ENCODE data around the gene PDE7B. TPM values are rescaled to one million over a fixed set of nuclear protein-coding genes. Genes with fewer than 3 reads are reported as not detected.

Gene PDE7B
- total RNA-seq, 1 experiment from 2014 or later: 7.1 TPM

GRCh38 chr6:135990855-135991464 is 139.5 kb downstream of the PDE7B start:
- in situ Hi-C loops (cut with HindIII; ENCODE audit: low pct_unique_long_range_greater_than_20kb, low sequenced_read_pairs): no loop called here
- DNase-seq (ENCODE audit: low read depth, low spot score): no peak

DNA sequence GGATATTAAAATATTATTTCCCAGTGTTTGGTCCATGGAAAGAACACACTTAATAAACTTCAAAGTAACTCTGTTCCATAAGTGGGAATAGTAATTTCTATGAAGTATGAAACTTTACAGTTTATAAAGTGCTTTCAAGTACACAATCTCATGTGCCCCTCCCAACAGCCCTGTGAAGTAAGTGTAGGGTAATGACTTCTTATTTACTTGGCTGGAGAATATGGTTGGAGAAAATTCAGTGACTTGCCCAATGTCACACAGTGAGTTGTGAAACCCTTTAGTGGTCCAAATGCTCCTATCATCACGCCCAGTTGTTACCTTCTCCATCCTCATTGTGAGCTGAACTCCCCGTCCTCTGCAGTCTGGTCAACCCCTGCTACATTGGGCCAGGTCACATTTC is 141.2 kb downstream of the PDE7B start:
- no peak for DNase-seq (ENCODE audit: low read depth, low spot score)
- in situ Hi-C loops (cut with HindIII; ENCODE audit: low pct_unique_long_range_greater_than_20kb, low sequenced_read_pairs): no loop called here

DNA sequence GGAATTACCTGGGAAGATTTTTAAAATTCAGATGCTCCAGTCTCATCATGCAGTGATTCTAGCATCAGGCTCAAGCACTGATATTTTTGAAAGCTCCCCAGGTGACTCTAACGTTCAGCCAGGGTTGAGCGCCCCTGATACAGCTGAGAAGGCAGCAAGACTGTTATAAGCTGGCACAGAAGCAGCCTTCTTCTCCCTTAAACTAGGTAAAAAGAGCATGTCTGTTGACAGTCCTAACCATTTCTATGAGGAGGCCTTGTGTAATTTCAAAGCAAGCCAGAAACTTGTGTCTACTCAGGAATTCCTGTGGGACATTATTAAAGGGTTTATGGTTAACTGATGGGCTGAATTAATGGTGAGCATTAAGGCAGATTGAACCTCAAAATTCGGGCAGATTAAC is 141.9 kb downstream of the PDE7B start:
- in situ Hi-C loops (cut with HindIII; ENCODE audit: low pct_unique_long_range_greater_than_20kb, low sequenced_read_pairs): no loop called here
- DNase-seq (ENCODE audit: low read depth, low spot score): no peak

GRCh38 chr6:135994857-135995544 is 143.5 kb downstream of the PDE7B start:
- in situ Hi-C loops (cut with HindIII; ENCODE audit: low pct_unique_long_range_greater_than_20kb, low sequenced_read_pairs): no loop called here
- DNase-seq (ENCODE audit: low read depth, low spot score): no peak

- no peak for DNase-seq (ENCODE audit: low read depth, low spot score)
- in situ Hi-C loops (cut with HindIII; ENCODE audit: low pct_unique_long_range_greater_than_20kb, low sequenced_read_pairs): no loop called here
Observed at GRCh38 chr6:135995545-135995898, 144.0 kb downstream of the PDE7B start.

DNA sequence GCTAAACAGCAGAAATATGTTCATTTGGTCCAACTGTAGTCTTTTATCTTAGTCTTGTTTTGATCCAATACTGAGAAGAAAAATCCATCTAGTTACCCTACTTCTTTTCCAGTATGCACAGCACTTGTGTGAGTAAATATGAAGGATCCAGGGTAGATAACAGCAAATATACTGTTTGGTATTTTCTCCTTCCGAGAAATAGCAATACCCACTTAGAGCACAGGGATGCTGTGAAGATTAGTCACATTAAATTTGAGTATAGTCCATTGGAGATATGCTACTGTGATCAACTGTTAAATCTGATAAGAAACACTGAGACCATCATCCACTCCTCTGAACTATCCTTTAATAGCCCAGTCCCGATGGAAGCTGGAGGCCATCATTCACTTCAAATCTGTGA is 145.2 kb downstream of the PDE7B start:
- in situ Hi-C loops (cut with HindIII; ENCODE audit: low pct_unique_long_range_greater_than_20kb, low sequenced_read_pairs): no loop called here
- no peak for DNase-seq (ENCODE audit: low read depth, low spot score)

- DNase-seq (ENCODE audit: low read depth, low spot score): no peak
- in situ Hi-C loops (cut with HindIII; ENCODE audit: low pct_unique_long_range_greater_than_20kb, low sequenced_read_pairs): no loop called here
Observed at GRCh38 chr6:135999393-135999792, 147.9 kb downstream of the PDE7B start.

DNA sequence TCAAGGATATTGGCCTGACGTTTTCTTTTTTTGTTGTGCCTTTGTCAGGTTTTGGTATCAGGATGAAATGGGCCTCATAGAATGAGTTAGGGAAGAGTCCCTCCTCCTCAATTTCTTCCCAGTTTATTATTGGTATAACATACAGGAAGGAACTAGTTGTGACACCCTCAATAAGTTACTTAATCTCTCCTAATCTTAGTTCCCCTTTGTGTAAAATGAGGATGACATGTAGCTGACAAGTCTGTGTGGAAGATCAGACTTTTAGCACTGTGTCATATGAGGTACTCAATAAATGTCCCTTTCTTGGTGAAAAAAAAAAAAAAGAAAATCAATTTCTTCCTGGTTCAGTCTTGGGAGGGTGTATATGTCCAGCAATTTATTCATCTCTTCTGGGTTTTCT is 155.8 kb downstream of the PDE7B start:
- in situ Hi-C loops (cut with HindIII; ENCODE audit: low pct_unique_long_range_greater_than_20kb, low sequenced_read_pairs): no loop called here

GRCh38 chr6:136011475-136011874 is 160.0 kb downstream of the PDE7B start:
- DNase-seq (ENCODE audit: low read depth, low spot score): no peak
- in situ Hi-C loops (cut with HindIII; ENCODE audit: low pct_unique_long_range_greater_than_20kb, low sequenced_read_pairs): no loop called here

More for the DNA sequence above, 155.8 kb downstream of the PDE7B start:
- DNase-seq (ENCODE audit: low read depth, low spot score): no peak

- DNase-seq (ENCODE audit: low read depth, low spot score): no peak
Observed at GRCh38 chr6:136012198-136012887, 160.8 kb downstream of the PDE7B start.

GRCh38 chr6:136012943-136013342 is 161.4 kb downstream of the PDE7B start:
- no peak for DNase-seq (ENCODE audit: low read depth, low spot score)
- in situ Hi-C loops (cut with HindIII; ENCODE audit: low pct_unique_long_range_greater_than_20kb, low sequenced_read_pairs): no loop called here

More at GRCh38 chr6:136012198-136012887, 160.8 kb downstream of the PDE7B start:
- in situ Hi-C loops (cut with HindIII; ENCODE audit: low pct_unique_long_range_greater_than_20kb, low sequenced_read_pairs): no loop called here

DNA sequence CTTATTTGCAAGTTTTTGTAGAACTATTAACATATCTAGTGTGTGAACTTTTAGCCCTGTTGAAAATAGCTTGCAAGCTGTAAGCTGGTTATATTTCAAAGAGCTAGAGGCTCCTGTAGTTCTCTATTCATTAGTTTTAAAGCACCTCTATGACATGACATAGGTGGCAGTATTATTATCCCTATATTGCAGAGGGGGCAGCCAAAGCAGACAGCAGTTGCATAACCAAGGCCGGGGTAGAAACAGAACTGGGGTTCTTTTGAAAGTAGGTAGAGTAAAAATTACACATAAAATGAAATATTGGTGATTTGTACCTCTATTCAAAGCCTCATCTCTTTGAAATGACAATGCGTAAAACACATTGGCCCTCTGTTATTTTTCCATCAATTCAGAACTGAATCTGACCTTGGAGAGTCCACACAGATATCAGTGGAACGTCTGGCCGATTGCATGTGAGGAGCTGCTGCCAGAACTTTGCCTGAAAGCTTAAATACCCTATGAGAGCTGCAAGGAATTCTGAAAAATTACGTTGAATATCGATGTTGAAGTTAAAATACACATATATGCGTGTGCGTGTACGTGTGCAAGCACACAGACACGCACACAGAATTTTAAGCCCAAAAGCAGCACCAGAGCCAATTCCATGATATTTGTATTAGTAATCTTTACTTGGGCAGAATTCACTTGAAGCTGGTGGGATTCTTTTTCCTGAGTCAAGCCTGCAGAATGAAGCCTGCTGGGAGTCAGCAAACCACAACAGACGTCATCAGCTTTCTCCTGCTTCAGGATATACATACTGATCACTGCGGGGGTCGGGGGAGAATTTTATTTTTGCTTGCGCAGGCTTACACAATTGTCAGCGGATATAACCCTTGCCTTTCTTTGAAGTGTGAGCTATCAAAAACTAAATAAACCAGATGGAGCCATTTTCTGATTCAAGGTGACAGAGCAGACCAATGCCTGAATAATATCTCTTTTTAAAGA is 163.2 kb downstream of the PDE7B start:
- DNase-seq (ENCODE audit: low read depth, low spot score): peak; percentile 97
- in situ Hi-C loops (cut with HindIII; ENCODE audit: low pct_unique_long_range_greater_than_20kb, low sequenced_read_pairs): no loop called here

GRCh38 chr6:136015531-136015930 is 164.0 kb downstream of the PDE7B start:
- in situ Hi-C loops (cut with HindIII; ENCODE audit: low pct_unique_long_range_greater_than_20kb, low sequenced_read_pairs): no loop called here
- no peak for DNase-seq (ENCODE audit: low read depth, low spot score)

DNA sequence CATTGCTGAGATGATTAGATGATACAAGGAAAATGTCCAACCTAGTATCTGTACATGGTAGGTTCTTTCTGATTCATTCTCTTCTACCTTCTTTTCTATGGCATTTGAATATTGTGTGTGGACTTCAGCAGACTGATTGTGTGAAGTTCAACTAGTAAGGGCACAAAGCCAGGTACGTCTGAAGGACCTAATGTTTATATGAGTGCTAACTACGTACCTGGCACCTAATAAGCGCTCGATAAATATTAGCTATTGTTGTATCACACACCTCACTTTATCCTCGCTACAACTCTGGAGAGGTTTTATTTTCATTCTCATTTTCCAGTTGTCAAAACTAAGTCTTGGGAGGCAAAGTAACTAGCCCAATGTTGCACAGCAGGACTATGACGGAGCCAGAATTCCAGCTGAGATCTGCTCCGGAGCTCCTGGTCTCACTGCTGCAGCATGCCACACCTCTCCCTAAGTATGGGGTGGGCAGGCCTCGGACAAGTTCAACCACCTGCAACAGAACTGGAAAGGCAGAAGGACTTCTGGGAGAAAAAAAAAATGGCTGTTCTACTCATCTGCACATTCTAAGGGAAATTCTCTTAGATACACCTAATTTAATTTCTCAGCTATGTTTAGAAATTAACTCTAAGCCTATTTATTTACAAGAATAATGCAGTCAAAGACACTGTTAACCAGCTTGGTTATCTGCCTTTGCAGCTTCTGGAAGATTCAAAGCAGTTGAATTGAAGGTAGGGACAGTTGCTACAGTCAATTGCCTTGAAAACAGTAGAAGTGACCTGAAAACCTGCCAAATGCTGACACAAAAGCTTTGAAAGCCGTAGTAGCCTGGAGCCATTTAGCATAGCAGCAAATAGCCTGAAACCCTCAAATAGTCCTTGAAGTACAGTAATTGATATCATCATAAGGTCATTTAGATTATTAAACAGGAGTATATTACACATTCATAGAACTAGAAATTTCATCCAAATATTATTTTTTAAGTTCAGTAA is 165.0 kb downstream of the PDE7B start:
- in situ Hi-C loops (cut with HindIII; ENCODE audit: low pct_unique_long_range_greater_than_20kb, low sequenced_read_pairs): no loop called here
- DNase-seq (ENCODE audit: low read depth, low spot score): no peak

GRCh38 chr6:136020691-136021090 is 169.2 kb downstream of the PDE7B start:
- DNase-seq (ENCODE audit: low read depth, low spot score): no peak
- in situ Hi-C loops (cut with HindIII; ENCODE audit: low pct_unique_long_range_greater_than_20kb, low sequenced_read_pairs): no loop called here

- in situ Hi-C loops (cut with HindIII; ENCODE audit: low pct_unique_long_range_greater_than_20kb, low sequenced_read_pairs): no loop called here
- DNase-seq (ENCODE audit: low read depth, low spot score): no peak
Observed at GRCh38 chr6:136022224-136022874, 170.8 kb downstream of the PDE7B start.
